Endothelial cell of umbilical vein (primary cell): Measurements from ENCODE around the gene NDUFS8. TPM values are rescaled to one million over a fixed set of nuclear protein-coding genes. Genes with fewer than 3 reads are reported as not detected.

ENCODE experiments used
- BruUV-seq: library from RNA; stranded (reverse); fragments of 400-500 nt; replicated peaks from 2 replicates; lab custom pipeline; 2021; lab: Mats Ljungman, UMichigan
- CTCF ChIA-PET: fragments of 300-600, 350-600 bp; sonication (Branson Sonifier 250); formaldehyde crosslinking; loops from one replicate; lab custom pipeline; 2021; ENCODE audit warnings: antibody characterized with exemption, inconsistent platforms; lab: Charles Lee
- POLR2A ChIA-PET: fragments of 300-600, 350-600 bp; sonication (Branson Sonifier 250); formaldehyde crosslinking; loops from one replicate; lab custom pipeline; 2021; ENCODE audit warnings: antibody characterized with exemption, inconsistent platforms; lab: Charles Lee
- DNase-seq: peaks from one replicate; pipeline ENCODE4 v3.0.0-alpha.2; 2011; ENCODE audit warnings: low read depth, low spot score
- FAIRE-seq: peaks from 2 replicates; lab custom pipeline; 2011; peaks lifted over from hg19 to GRCh38; lab: Jason Lieb, UNC
- H2AFZ ChIP-seq: 2 replicates; pipeline ENCODE4 v1.6.0; 2012; ENCODE audit warnings: low read depth, low read length, control low read depth, inconsistent platforms
- H3K27ac ChIP-seq: 2 replicates; pipeline ENCODE4 v1.5.1; 2011; ENCODE audit warnings: low read depth, mild to moderate bottlenecking, control low read depth, low read length, moderate library complexity; ENCODE audit not compliant: insufficient read depth
- H3K27me3 ChIP-seq, 2 experiments: 2 replicates each; pipeline versions ENCODE4 v1.6.0 to v1.6.1; 2011; ENCODE audit warnings: low read length in 2 of 2, mixed read lengths in 1 of 2; ENCODE audit not compliant: control insufficient read depth in 2 of 2, insufficient read depth in 2 of 2
- H3K36me3 ChIP-seq, 2 experiments: 2 replicates in 1 of 2; 3 replicates in 1 of 2; pipeline ENCODE4 v1.5.1; 2011; ENCODE audit warnings: low read length in 2 of 2, mild to moderate bottlenecking in 1 of 2, moderate library complexity in 1 of 2; ENCODE audit not compliant: control insufficient read depth in 2 of 2, insufficient read depth in 2 of 2; ENCODE audit errors: extremely low read depth in 1 of 2
- H3K4me1 ChIP-seq: 3 replicates; pipeline ENCODE4 v1.5.1; 2011; ENCODE audit warnings: mild to moderate bottlenecking, low read length; ENCODE audit not compliant: control insufficient read depth, insufficient read depth; ENCODE audit errors: extremely low read depth
- H3K4me2 ChIP-seq: 2 replicates; pipeline ENCODE4 v1.6.1; 2011; ENCODE audit warnings: low read length, control low read depth, mixed read lengths; ENCODE audit not compliant: insufficient read depth
- H3K4me3 ChIP-seq, 3 experiments: fragments of 200-600 bp in 1 of 3; sonication (generic), shearing (Covaris generic) in 1 of 3; replicated peaks in 1 of 3; 2 replicates each; pipeline ENCODE4 v1.5.1; 2011 to 2016; ENCODE audit warnings: control low read depth in 3 of 3, low read length in 3 of 3, mild to moderate bottlenecking in 2 of 3, inconsistent platforms in 1 of 3, low read depth in 1 of 3, moderate library complexity in 1 of 3; ENCODE audit not compliant: insufficient read depth in 1 of 3
- H3K79me2 ChIP-seq: 2 replicates; pipeline ENCODE4 v1.6.0; 2012; ENCODE audit warnings: low read length, inconsistent platforms; ENCODE audit not compliant: control insufficient read depth, insufficient read depth
- H3K9ac ChIP-seq: replicated peaks from 2 replicates; pipeline ENCODE3; 2011; ENCODE audit warnings: low read length, control low read depth; ENCODE audit not compliant: insufficient read depth; ENCODE audit errors: extremely low read depth
- H3K9me1 ChIP-seq: replicated peaks from 3 replicates; pipeline ENCODE4 v1.6.0; 2011; ENCODE audit warnings: mild to moderate bottlenecking, low read length; ENCODE audit not compliant: control insufficient read depth, insufficient read depth; ENCODE audit errors: extremely low read depth
- H3K9me3 ChIP-seq: replicated peaks from 2 replicates; pipeline ENCODE4 v1.5.1; 2012; ENCODE audit warnings: low read length, inconsistent platforms; ENCODE audit not compliant: control insufficient read depth, insufficient read depth
- H4K20me1 ChIP-seq: replicated peaks from 2 replicates; pipeline ENCODE3; 2011; ENCODE audit warnings: mild to moderate bottlenecking, low read length; ENCODE audit not compliant: control insufficient read depth, insufficient read depth; ENCODE audit errors: extremely low read depth
- JUN ChIP-seq: IDR thresholded peaks from 2 replicates; pipeline ENCODE4 v1.6.1; 2011; ENCODE audit warnings: borderline replicate concordance, low read depth; ENCODE audit not compliant: insufficient read length, insufficient read depth
- MAX ChIP-seq: IDR thresholded peaks from 2 replicates; pipeline ENCODE4 v1.6.1; 2011; ENCODE audit not compliant: insufficient read depth, insufficient read length
- POLR2AphosphoS5 ChIP-seq: IDR thresholded peaks from 2 replicates; pipeline ENCODE4 v1.6.1; 2012; ENCODE audit warnings: low read depth, mild to moderate bottlenecking, control low read depth, low read length, moderate library complexity; ENCODE audit not compliant: insufficient read depth
- dilution Hi-C: fragments of 300-500 bp; cut with MboI; formaldehyde crosslinking; loops from one replicate; pipeline ENCODE4 v1.15.0; 2019; ENCODE audit warnings: low sequenced_read_pairs; ENCODE audit not compliant: extremely low pct_ligation_motif_present
- intact Hi-C: fragments of 100-400 bp; cut with micrococcal nuclease; formaldehyde crosslinking; loops from one replicate; pipeline ENCODE4 v1.10.0; 2022
- polyA plus RNA-seq, 4 experiments: library from polyadenylated mRNA; depleted of rRNA in 3 of 4; stranded (reverse) in 3 of 4; unstranded in 1 of 4; fragments of >200 nt; gene quantifications; 2 replicates each; pipeline versions ENCODE4 v1.2.1 to v1.2.3, GENCODE V29; 2011 to 2012; ENCODE audit warnings: missing spikeins in 1 of 4
- total RNA-seq: library from RNA; stranded (reverse); gene quantifications from 2 replicates; pipeline ENCODE4 v1.2.3, GENCODE V29; 2021

The NDUFS8 gene
- total and polyA plus RNA-seq, 2 donors (not counting 3 experiments of a cell fraction or from before 2014, with no cell fraction given): 166 to 170 TPM

GRCh38 chr11:68013611-68014156 is 16.8 kb upstream of the NDUFS8 start:
- BruUV-seq: no TSS peak
- ChIA-PET POLR2A (no interaction called here), CTCF (interaction anchor here (0.8 to 1.2 kb wide), 2 partner anchors 10 to 58 kb away, joined by 4 read pairs; no protein-coding TSS in a partner anchor)
- H4K20me1 ChIP-seq: no peaks in the 10 kb centered on the region
- H3K4me1 ChIP-seq: peaks cover 11% of the 10 kb centered on the region
- no peak overlapping the region for H2AFZ ChIP-seq
- no peak for TF ChIP-seq MAX
- H3K9ac ChIP-seq: no peak overlapping the region
- no peaks in the 10 kb centered on the region for H3K36me3 ChIP-seq
- no peak for DNase-seq
- H3K9me3 ChIP-seq: no peaks in the 10 kb centered on the region
- H3K27ac ChIP-seq: no peak overlapping the region
- intact Hi-C loops (no loop called here), dilution Hi-C loops (no loop called here)
- no peak overlapping the region for H3K4me2 ChIP-seq
- no peaks in the 10 kb centered on the region for H3K79me2 ChIP-seq
- H3K27me3 ChIP-seq: no peaks in the 10 kb centered on the region
- no peak for FAIRE-seq
- no peaks in the 10 kb centered on the region for H3K9me1 ChIP-seq
- no peak overlapping the region for H3K4me3 ChIP-seq

- no peaks in the 10 kb centered on the region for H3K9me1 ChIP-seq
- no peaks in the 10 kb centered on the region for H3K36me3 ChIP-seq
- H3K27me3 ChIP-seq: no peaks in the 10 kb centered on the region
- peak; percentile 48 for TF ChIP-seq POLR2AphosphoS5
- TF ChIP-seq JUN: no peak
- H3K4me1 ChIP-seq: peaks cover 11% of the 10 kb centered on the region
- no peak overlapping the region for H3K4me3 ChIP-seq
- H4K20me1 ChIP-seq: no peaks in the 10 kb centered on the region
- no peaks in the 10 kb centered on the region for H3K9me3 ChIP-seq
- peak overlapping the region; percentile 77 for H2AFZ ChIP-seq
- POLR2A ChIA-PET: no interaction called here
- H3K4me2 ChIP-seq: no peak overlapping the region
- DNase-seq: peak; percentile 86
- peak overlapping the region; percentile 62 for H3K27ac ChIP-seq
- no peak overlapping the region for H3K9ac ChIP-seq
- intact Hi-C loops (no loop called here), dilution Hi-C loops (no loop called here)
- FAIRE-seq: peak; percentile 40
- H3K79me2 ChIP-seq: no peaks in the 10 kb centered on the region
- CTCF ChIA-PET: interaction anchor here (0.8 to 1.2 kb wide), 3 partner anchors 9 to 59 kb away, joined by 3 to 4 read pairs (median 4); no protein-coding TSS in a partner anchor
- no TSS peak for BruUV-seq
These were observed 16.1 kb upstream of the NDUFS8 start for GRCh38 chr11:68014157-68014946.
